Activated CD4-positive, alpha-beta T cell treated with anti-CD3 and anti-CD28 coated beads for 48 hours (primary cell): ENCODE results near the gene DMAP1.

Experiments used
- DNase-seq: peaks from one replicate; pipeline ENCODE4 v3.0.0-alpha.2; 2020

Gene DMAP1

DNA sequence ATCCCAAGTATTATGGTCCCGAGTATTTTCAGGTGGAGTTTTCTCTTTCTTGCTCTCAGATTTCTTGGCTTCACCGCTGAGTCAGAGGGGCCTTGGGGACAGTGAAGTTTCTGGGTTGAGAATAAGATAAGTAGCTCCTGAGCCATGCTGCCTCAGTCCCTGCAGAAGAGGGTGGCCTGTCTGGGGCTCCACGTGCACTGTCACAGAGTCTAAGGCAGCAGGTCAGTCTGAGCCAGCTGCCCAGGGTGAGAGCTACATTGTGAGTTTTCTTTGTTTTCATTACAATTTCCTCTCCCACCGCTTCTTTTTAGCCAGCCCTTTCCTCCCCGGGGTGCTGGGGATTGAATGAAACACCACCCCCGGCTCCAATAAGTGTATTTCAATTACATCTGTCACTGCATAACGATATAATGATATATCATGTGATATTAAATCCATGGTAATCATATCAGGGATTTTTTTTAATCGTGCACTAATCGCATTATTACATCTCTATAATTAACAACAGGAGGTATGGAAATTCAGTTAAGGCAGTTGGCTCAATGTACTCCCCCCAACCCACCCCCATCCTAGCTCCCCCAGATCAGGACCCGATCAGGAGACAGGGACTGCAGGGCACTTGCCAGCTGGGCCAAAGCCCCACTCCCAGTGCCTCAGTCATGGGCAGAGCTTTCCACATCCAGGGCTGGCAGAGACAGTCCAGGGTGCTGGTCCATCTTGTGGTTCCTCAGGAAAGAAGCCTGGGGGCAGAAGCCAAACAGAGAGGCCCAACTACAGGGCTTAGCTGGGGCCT lies 43.7 kb downstream of the DMAP1 start:
- no peak for DNase-seq

DNA sequence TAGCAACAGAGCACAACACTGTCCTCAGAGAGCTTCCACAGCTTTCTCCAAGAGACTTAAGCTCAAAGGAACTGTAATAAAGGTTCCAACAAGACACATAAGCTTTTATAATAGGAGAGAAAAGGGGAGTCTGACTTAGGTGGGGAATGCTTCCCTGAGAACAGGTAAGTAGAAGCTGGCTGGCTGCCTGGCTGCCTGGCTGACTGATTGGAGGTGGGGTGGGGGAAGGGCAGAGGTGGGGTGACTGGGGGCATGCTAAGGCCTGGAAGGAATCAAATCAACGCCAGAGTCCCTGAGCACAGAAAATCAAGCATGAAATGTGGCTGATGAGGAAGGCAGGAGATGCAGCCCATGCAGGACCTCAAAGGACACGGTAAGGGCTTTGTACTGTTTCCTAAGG lies 45.8 kb downstream of the DMAP1 start:
- no peak for DNase-seq

DNA sequence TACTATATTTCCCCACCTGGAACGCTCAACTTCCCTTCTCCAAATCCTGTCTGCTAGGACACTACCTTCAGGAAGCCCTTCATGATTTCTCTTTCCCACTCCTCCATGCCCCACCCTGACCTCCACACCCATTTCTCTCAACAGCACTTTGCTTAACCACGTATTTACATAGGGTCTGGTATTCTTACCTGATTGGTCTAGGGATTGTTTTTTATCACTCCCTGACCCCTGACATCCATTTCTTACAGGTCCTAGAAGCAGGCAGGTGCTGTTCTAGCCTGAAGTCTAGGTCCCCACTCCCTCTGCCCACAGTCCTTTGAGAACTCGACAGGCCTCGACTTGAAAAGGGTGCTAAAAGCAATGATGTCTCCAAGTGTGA lies 47.5 kb downstream of the DMAP1 start:
- no peak for DNase-seq

DNA sequence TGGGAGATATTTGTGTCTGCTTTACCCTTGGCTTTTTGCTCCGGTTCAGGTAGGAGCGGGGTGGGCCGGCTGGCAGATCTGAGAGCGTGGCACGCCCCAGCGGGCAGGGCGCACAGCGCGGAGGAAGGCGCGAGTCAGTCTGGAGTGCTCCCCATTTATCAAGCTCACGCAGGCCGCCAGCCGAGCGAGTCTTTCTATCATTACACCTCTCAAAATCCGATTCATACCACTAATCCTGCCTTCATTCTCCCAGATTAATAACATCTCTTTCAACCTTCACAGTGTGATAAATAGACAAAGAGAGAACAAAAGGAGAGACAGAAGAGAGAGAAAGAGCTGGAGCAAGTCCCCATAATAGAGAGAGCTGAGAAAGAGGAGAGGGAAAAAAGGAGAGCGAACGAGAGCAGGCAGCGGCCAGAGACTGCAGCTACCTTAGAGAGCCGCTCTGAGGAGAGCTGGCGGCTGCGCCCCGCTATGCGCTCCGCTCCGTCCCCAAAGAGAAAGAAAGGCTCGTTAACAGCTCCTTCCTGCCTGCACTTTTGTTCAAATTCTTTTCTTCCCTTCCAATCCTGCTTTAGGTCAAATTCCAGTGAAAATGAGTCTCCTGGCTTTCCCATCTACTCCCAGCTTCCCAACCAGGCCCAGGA lies 48.0 kb downstream of the DMAP1 start:
- no peak for DNase-seq

DNA sequence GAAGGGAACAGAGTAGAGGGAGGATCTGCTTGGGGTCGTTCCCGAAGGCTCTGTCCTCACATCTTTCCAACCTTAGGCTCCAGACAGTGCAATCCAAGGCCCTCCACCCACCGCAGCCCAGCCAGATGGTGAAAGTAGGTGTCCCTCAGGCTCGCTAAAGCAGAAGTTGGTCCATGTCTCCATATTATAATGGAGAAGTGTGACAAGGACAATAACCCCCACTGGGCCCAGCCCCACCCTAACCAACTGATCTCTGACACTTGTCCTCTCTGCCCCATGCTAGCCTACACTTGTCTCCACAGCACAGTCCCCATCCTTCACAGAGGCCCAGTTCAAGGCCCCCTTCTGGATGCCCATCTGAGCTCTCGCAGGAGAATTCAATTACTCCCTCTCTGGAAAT lies 48.7 kb downstream of the DMAP1 start:
- DNase-seq: no peak

DNA sequence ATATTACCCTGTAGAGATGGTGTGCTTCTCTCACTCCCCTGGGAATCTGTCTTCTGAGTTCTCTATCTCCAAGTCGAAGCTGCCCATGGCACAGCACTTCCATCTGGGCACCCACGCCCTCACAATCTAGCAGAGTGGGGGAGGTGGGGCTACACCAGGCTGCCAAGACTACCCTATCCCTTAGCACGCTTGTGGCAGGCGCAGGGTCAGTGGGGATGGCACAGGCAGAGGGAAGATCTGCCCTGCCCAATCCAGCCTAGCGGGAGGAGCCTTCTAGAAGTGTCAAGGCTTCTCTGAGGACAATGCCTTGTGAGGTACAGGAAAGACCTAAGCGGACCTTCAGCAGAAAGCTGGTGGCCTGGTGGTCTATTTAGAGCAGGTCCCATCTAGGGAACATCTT lies 49.1 kb downstream of the DMAP1 start:
- DNase-seq: no peak

DNA sequence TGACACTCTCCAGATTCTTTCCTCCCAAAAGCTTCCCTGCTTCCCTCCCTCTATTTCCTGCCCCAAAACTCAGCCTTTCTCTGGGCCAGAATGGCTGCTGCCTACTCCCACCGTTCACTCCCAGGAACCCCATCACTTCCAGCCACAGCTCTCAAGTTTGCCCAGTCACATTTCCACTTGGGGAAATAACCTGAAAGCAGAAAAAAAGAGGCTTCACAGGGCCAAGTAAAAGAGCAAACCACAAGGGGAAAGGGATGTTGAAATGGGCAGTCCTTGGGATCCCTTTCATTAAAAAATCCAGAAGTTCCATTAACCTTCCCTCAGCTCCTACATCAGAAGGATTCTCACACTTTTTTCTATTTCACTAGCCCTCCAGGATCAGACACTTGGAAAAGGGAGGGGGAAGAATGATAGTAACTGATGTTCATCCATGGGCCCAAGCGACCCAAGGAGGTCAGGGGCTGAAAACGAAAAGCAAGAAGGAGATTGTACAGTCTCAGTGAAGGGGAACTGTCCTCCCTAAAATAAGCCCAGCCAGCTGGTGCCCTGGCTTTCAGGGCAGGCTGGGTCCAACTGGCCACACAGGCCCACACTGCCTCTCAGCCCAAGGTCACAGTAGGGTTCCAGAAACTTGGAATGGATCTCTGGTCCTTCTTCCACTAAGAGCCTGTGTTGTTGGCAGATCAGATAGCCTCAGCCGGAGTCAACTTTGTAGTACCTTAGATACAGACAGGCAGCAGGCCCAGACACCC lies 49.7 kb downstream of the DMAP1 start:
- DNase-seq: no peak

DNA sequence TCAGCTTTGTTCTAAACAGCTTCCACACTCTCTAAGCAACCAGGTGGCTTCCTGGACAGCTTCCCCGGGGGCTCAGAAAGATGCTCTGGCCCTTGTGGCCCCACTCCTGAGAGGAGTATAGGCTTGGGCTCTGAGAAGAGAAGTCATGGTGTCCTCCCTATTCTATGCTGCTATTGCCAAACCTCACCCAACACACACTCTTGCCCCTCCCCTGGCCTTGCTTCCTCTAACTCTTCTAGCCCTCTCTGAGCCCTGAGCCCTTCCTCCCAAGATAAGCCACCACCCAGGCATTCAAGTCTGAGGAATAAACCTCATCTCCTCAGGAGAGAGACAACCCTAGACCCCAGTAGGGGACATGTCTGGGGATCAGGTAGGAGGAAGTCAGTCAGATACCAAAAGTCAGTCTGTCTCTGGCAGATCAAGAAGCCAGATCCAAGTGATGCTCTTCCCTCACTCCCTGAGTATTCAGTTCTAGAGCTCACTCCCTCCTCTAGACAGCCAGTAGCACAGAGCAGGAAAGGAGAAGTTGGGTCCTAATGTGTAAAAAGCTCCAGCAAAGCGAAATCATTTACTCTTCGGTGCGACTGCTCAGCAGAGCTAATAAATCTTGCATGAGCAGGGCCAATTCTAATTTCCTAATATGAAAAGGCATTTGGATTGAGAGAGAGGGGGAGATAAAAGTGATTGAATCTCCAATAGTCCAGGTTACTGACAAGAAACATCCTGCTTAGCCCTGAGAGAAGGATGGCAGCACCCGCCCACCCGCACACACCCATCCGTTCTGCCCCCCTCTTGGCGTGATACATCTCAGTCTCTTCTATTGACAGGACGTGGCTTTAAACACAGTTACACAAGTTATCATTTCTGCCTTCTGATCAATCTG lies 50.5 kb downstream of the DMAP1 start:
- no peak for DNase-seq

DNA sequence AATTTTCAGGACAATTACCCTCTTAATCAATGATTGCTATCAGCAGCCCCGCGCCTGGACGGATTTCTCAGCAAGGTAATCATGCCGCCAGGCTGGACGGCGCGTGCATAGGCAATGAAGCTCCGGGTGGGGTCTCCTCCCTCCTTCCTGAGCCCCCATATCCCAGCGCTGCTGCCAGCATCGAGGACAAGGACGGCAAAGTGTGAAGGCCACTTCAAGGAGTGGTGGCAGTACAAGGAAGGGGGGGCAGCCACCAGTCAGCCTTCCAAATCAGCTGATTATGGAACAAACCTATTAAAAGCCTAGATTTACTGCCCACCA lies 51.1 kb downstream of the DMAP1 start:
- DNase-seq: no peak

DNA sequence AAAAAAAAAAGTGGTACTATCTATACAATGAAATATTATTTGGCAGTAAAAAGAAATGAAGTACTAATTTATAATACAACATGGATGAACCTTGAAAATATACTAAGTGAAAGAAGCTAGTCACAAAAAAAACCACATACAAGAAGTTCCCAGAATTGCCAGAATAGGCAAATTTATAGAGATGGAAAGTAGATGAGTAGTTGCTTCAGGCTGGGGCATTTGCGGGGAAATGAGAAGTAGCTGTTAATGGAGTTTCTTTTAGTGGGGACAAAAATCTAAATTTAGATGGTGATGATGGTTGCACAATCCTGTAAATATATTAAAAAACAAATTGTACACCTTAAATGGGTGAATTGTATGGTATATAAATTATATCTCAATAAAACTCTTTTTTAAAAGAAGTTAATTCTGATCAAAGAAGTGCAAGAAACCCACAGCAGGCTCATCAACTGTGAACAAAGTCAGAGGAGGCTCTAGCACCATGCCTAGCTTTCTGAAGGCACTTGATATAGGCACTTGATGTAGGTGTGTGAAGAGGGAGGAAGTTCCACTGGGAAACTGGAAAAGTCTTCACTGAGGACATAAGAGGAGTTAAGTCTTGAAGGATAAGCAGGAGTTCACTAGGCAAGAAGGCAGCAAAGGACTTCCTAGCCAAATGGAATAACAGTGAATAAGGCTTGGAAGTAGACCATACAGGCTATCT lies 52.5 kb downstream of the DMAP1 start:
- DNase-seq: no peak

DNA sequence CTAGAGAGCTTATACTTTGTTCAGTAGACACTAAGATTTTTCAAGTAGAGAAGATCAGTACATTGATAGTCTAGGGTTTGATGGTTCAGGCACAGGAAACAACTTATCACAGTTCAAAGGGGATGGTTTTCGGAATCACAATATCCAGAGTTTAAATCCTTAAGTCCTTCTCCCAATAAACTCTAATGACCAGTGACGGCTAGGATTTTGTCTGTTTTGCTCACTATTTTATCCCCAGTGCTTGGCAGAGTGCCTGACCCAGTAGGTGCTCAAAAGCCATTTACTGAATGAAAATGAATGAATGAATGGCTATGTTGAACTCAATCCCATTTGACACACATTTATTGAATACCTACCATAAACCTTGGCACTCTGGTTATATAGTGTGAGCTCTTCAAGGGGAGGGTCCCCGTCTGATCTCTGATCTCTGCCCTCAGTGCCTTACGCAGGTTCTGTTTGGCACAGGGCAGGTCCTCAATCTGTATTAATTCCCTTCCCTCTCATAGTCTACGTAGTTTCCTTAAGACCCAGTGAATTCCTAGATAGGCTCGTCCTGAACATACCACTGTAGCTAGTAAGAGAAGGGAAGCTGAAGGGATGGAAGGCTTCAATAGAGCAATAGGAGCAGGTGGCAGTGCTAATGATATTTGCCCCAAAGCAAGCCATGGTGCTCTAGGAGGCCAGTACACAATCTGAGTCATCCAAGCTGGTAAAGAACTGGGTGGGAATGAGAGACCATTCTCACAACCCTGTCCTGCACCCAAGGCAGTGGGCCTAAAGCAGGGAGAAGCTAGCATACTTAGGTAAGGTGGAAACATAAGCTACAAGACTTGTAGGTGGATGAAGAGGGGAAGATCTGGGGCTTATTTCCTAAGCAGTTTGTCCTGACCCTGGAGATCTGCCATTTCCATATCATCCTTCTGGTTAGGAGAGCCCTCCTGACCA lies 53.4 kb downstream of the DMAP1 start:
- DNase-seq: no peak

DNA sequence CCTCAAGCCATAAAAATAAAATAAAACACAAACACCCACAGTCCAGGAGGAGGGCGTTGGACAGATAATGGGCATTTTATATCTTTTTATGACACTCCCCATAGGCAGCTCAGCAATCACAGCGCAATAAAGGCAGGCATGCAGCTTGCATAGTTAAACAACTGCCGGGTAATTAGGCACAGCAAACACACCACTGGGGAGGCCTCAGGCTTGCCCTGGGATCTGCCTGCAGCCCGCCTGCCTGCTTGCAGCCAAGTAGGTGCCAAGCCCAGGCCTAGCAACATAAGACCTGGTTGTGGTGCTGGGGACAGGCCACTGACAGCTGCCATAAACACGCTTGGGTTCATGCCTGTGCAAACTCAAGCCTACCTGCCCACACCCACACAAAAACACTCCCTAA lies 54.2 kb downstream of the DMAP1 start:
- DNase-seq: no peak

DNA sequence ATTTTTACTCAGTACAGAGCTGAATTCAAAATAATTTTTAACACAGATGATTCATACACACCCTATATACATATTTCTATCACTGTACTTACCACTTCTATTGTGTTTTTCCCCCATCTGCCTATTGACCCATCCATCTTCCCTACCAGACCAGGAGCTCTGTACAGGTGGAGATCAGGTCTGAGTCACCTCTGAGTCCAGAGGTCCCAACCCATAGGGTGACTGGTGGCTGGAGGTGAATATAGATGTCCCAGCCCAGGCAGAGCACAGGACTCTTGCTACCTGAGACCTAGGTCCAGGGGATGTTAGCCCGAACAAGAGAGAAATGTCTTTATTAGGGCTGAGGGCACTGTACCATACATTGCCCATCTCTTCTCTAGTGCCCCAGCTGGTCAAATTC lies 54.8 kb downstream of the DMAP1 start:
- no peak for DNase-seq
